Esophagus squamous epithelium (tissue), 5 donors: ENCODE measurements around the gene SDHB. TPM values are rescaled to one million over a fixed set of nuclear protein-coding genes. Genes with fewer than 3 reads are reported as not detected.

ENCODE experiments used
- DNase-seq: peaks from one replicate; lab custom pipeline; 2025; lab: John Stamatoyannopoulos, UW
- H3K27ac ChIP-seq, 4 donors: fragments of 200-600 bp; sonication (generic); one replicate each; pipeline ENCODE4 v1.5.1; 2016 to 2019; ENCODE audit warnings: mild to moderate bottlenecking in 1 of 4
- H3K27me3 ChIP-seq, 4 donors: fragments of 200-600 bp; sonication (generic); 1 replicate in 3 of 4; 2 replicates in 1 of 4; pipeline versions ENCODE4 v1.5.1 to v1.6.0; 2017 to 2021; ENCODE audit warnings: antibody characterized with exemption in 1 of 4
- H3K36me3 ChIP-seq, 3 donors: fragments of 200-600 bp; sonication (generic); one replicate each; pipeline ENCODE4 v1.5.1; 2016 to 2019
- H3K4me1 ChIP-seq, 3 donors: fragments of 200-600 bp; sonication (generic); one replicate each; pipeline ENCODE4 v1.5.1; 2017 to 2019
- H3K4me3 ChIP-seq, 4 donors: fragments of 200-600 bp; sonication (generic); 1 replicate in 3 of 4; 2 replicates in 1 of 4; pipeline ENCODE4 v1.5.1; 2016 to 2019; ENCODE audit warnings: mild to moderate bottlenecking in 2 of 4, moderate library complexity in 1 of 4
- H3K9me3 ChIP-seq, 3 donors: fragments of 200-600 bp; sonication (generic); one replicate each; pipeline ENCODE4 v1.5.1; 2016 to 2019
- CTCF ChIP-seq, 6 experiments: fragments of 450-650 bp in 4 of 6; fragments of 200-600 bp in 2 of 6; sonication (generic) in 2 of 6; IDR thresholded peaks; one replicate each; pipeline ENCODE4 v1.5.1; 2016 to 2019; ENCODE audit warnings: antibody characterized with exemption in 6 of 6, mild to moderate bottlenecking in 4 of 6, moderate library complexity in 4 of 6
- POLR2A ChIP-seq, 4 donors: fragments of 450-650 bp; IDR thresholded peaks; one replicate each; pipeline ENCODE4 v1.6.1; 2017; ENCODE audit warnings: antibody characterized with exemption in 4 of 4, mild to moderate bottlenecking in 4 of 4, moderate library complexity in 3 of 4
- WGBS, 2 donors: methylation state at CpG; one replicate each; pipeline ENCODE4 v1.1.5; 2018; 5-methylcytosine and 5-hydroxymethylcytosine counted together
- intact Hi-C: fragments of 100-400 bp; cut with DNase I; formaldehyde crosslinking; loops from one replicate; pipeline ENCODE4 v1.15.0; 2022
- total RNA-seq, 4 donors: library from RNA; depleted of rRNA; stranded (reverse); fragments of >200 nt; gene quantifications; one replicate each; pipeline ENCODE4 v1.1.0, GENCODE V29; 2016
- donor health status: DM: yes; HTN: yes; CAD: no.

The SDHB gene
- total RNA-seq, 4 donors from 2014 or later, result 78.4 to 137 (median 119) TPM

GRCh38 chr1:17084787-17085186 is 31.0 kb upstream of the SDHB start:
- Histone ChIP-seq H3K36me3 (no peaks in the 10 kb centered on the region), H3K4me1 (peaks cover 0 to 4% (median 0%) of the 10 kb centered on the region in 3 donors), H3K9me3 (no peaks in the 10 kb centered on the region), H3K4me3 (no peak overlapping the region), H3K27ac (no peak overlapping the region), H3K27me3 (peaks cover 0 to 11% (median 0%) of the 10 kb centered on the region in 4 donors)
- DNase-seq, result no peak
- 77 to 78% methylated on average over 10 of the region's 10 CpGs for WGBS, 2 donors
- no peak for TF ChIP-seq POLR2A (IDR thresholded peaks at IDR 0.05)
- no peak for TF ChIP-seq CTCF (IDR thresholded peaks at IDR 0.05)
- intact Hi-C loops, result no loop called here

- peaks cover 0 to 4% (median 0%) of the 10 kb centered on the region in 3 donors for H3K4me1 ChIP-seq
- 84 to 87% methylated on average over 3 of the region's 3 CpGs for WGBS, 2 donors
Observed at GRCh38 chr1:17082761-17083160, 28.9 kb upstream of the SDHB start.

GRCh38 chr1:17081439-17081838 is 27.6 kb upstream of the SDHB start:
- DNase-seq, result no peak
- Histone ChIP-seq H3K9me3 (no peaks in the 10 kb centered on the region), H3K27ac (no peak overlapping the region), H3K4me1 (peaks cover 0 to 4% (median 0%) of the 10 kb centered on the region in 3 donors), H3K4me3 (no peak overlapping the region), H3K27me3 (peaks cover 0 to 11% (median 0%) of the 10 kb centered on the region in 4 donors), H3K36me3 (no peaks in the 10 kb centered on the region)
- intact Hi-C loops, result no loop called here
- no peak for TF ChIP-seq CTCF (IDR thresholded peaks at IDR 0.05)
- TF ChIP-seq POLR2A (IDR thresholded peaks at IDR 0.05), result no peak
- 44 to 48% methylated on average over 1 to 2 of the region's 2 CpGs for WGBS, 2 donors

More at GRCh38 chr1:17082761-17083160, 28.9 kb upstream of the SDHB start:
- Histone ChIP-seq H3K9me3 (no peaks in the 10 kb centered on the region), H3K4me3 (no peak overlapping the region), H3K27me3 (peaks cover 0 to 11% (median 0%) of the 10 kb centered on the region in 4 donors), H3K27ac (no peak overlapping the region), H3K36me3 (no peaks in the 10 kb centered on the region)
- intact Hi-C loops, result no loop called here
- TF ChIP-seq CTCF (IDR thresholded peaks at IDR 0.05) (no peak), POLR2A (IDR thresholded peaks at IDR 0.05) (no peak)
- DNase-seq, result no peak

GRCh38 chr1:17080880-17081279 is 27.0 kb upstream of the SDHB start:
- Histone ChIP-seq H3K9me3 (no peaks in the 10 kb centered on the region), H3K36me3 (no peaks in the 10 kb centered on the region), H3K27ac (no peak overlapping the region), H3K4me1 (peaks cover 0 to 4% (median 0%) of the 10 kb centered on the region in 3 donors), H3K4me3 (no peak overlapping the region), H3K27me3 (peaks cover 0 to 7% (median 0%) of the 10 kb centered on the region in 4 donors)
- intact Hi-C loops, result no loop called here
- no peak for DNase-seq
- TF ChIP-seq POLR2A (IDR thresholded peaks at IDR 0.05) (no peak), CTCF (IDR thresholded peaks at IDR 0.05) (no peak)
- WGBS, 2 donors, result no CpG with 5 or more reads among the region's 4 CpGs

GRCh38 chr1:17080085-17080759 is 26.4 kb upstream of the SDHB start:
- WGBS, 2 donors, result 82 to 83% methylated on average over 3 to 8 of the region's 8 CpGs
- TF ChIP-seq CTCF (IDR thresholded peaks at IDR 0.05) (no peak), POLR2A (IDR thresholded peaks at IDR 0.05) (no peak)
- Histone ChIP-seq H3K4me1 (peaks cover 0 to 4% (median 0%) of the 10 kb centered on the region in 3 donors), H3K27me3 (peaks cover 0 to 5% (median 0%) of the 10 kb centered on the region in 4 donors), H3K36me3 (no peaks in the 10 kb centered on the region), H3K27ac (no peak overlapping the region), H3K4me3 (no peak overlapping the region), H3K9me3 (no peaks in the 10 kb centered on the region)
- DNase-seq, result no peak
- intact Hi-C loops, result no loop called here
